Motor neuron (in vitro differentiated cells): Measurements from ENCODE around the gene NPTXR. TPM values are rescaled to one million over a fixed set of nuclear protein-coding genes. Genes with fewer than 3 reads are reported as not detected.

ENCODE experiments used
- ATAC-seq, 8 experiments: fragments of 200-7000 bp; cut with Tn5 transposase; replicated peaks in 6 of 8; 2 replicates each; pipeline ENCODE4 v1.8.0; 2021; ENCODE audit warnings: mild to moderate bottlenecking in 8 of 8, moderate library complexity in 8 of 8
- H3K27ac ChIP-seq, 2 donors: fragments of 250-450 bp; sonication (Bioruptor Pico); 2 replicates each; pipeline ENCODE4 v1.9.0; 2021; ENCODE audit warnings: antibody characterized with exemption in 2 of 2, mild to moderate bottlenecking in 2 of 2, moderate library complexity in 1 of 2
- H3K4me1 ChIP-seq, 2 donors: fragments of 250-450 bp; sonication (Bioruptor Pico); replicated peaks in 1 of 2; 2 replicates each; pipeline ENCODE4 v1.6.1; 2021; ENCODE audit warnings: antibody characterized with exemption in 2 of 2, mild to moderate bottlenecking in 2 of 2, moderate library complexity in 1 of 2
- H3K4me3 ChIP-seq, 5 donors: fragments of 250-450 bp; sonication (Bioruptor Pico); 2 replicates each; pipeline ENCODE4 v1.9.0; 2021; ENCODE audit warnings: antibody characterized with exemption in 5 of 5, mild to moderate bottlenecking in 5 of 5, moderate library complexity in 4 of 5
- whole genome bisulfite sequencing, 10 experiments: fragments of 450-650 bp; shearing (Covaris generic); methylation state at CpG; one replicate each; pipeline ENCODE4 v1.0.0; 2022; 5-methylcytosine and 5-hydroxymethylcytosine counted together
- in situ Hi-C, 9 experiments: fragments of 400-800 bp; cut with MboI; loops; one replicate each; pipeline ENCODE4 v1.15.0; 2021; ENCODE audit warnings: low sequenced_read_pairs in 9 of 9, low pct_unique_long_range_greater_than_20kb in 2 of 9; ENCODE audit not compliant: unreplicated experiment in 9 of 9
- total RNA-seq, 8 experiments: library from RNA; unstranded; fragments of 300-600 nt; gene quantifications; 2 replicates each; pipeline versions ENCODE4 v1.2.3 to v1.2.4, GENCODE V29; 2022

The NPTXR gene
- total RNA-seq, 8 experiments from 2014 or later: 0.71 to 15.7 (median 6.1) TPM

- Histone ChIP-seq H3K4me1 (peaks cover 3 to 4% of the 10 kb centered on the region in 2 donors), H3K4me3 (no peak overlapping the region), H3K27ac (no peak overlapping the region)
- peak in 4 of 8 experiments; percentile 24 to 52 (median 34) for ATAC-seq
- in situ Hi-C loops: no loop called here
- 0 to 82% (median 50%) methylated on average over 1 to 15 of the region's 30 CpGs; no CpG with 5 or more reads in 3 of the 10 experiments for WGBS, 10 experiments
Measured at GRCh38 chr22:38832005-38832978, 11.5 kb downstream of the NPTXR start.

GRCh38 chr22:38831166-38831945 lies 12.5 kb downstream of the NPTXR start:
- in situ Hi-C loops: no loop called here
- H3K27ac ChIP-seq: no peak overlapping the region
- no peak for ATAC-seq
- no peak overlapping the region for H3K4me3 ChIP-seq
- peaks cover 3 to 4% of the 10 kb centered on the region in 2 donors for H3K4me1 ChIP-seq
- WGBS, 10 experiments: 70 to 100% (median 87%) methylated on average over 1 to 4 of the region's 16 CpGs; no CpG with 5 or more reads in 2 of the 10 experiments

- Histone ChIP-seq H3K4me1 (peaks cover 3% of the 10 kb centered on the region in 2 donors), H3K27ac (no peak overlapping the region), H3K4me3 (no peak overlapping the region)
- no peak for ATAC-seq
- 79 to 100% (median 100%) methylated on average over 1 to 5 of the region's 7 CpGs; no CpG with 5 or more reads in 7 of the 10 experiments for WGBS, 10 experiments
- in situ Hi-C loops: no loop called here
Measured at GRCh38 chr22:38830845-38831108, 13.1 kb downstream of the NPTXR start.

- no peak for ATAC-seq
- H3K27ac ChIP-seq: no peak overlapping the region
- WGBS, 10 experiments: 0 to 100% (median 76%) methylated on average over 1 to 6 of the region's 17 CpGs; no CpG with 5 or more reads in 5 of the 10 experiments
Measured at GRCh38 chr22:38830026-38830844, 13.6 kb downstream of the NPTXR start.

GRCh38 chr22:38829485-38829884 lies 14.3 kb downstream of the NPTXR start:
- H3K4me1 ChIP-seq: no peaks in the 10 kb centered on the region
- ATAC-seq: no peak
- H3K4me3 ChIP-seq: no peak overlapping the region
- in situ Hi-C loops: no loop called here
- H3K27ac ChIP-seq: no peak overlapping the region
- 20 to 100% (median 57%) methylated on average over 1 to 3 of the region's 4 CpGs; no CpG with 5 or more reads in 5 of the 10 experiments for WGBS, 10 experiments

More at GRCh38 chr22:38830026-38830844, 13.6 kb downstream of the NPTXR start:
- in situ Hi-C loops: no loop called here
- Histone ChIP-seq H3K4me3 (no peak overlapping the region), H3K4me1 (no peaks in the 10 kb centered on the region)

GRCh38 chr22:38828616-38829205 lies 15.1 kb downstream of the NPTXR start:
- no peak overlapping the region for H3K27ac ChIP-seq
- ATAC-seq: no peak
- no peaks in the 10 kb centered on the region for H3K4me1 ChIP-seq
- in situ Hi-C loops: no loop called here
- 20 to 93% (median 73%) methylated on average over 1 to 4 of the region's 10 CpGs; no CpG with 5 or more reads in 5 of the 10 experiments for WGBS, 10 experiments
- no peak overlapping the region for H3K4me3 ChIP-seq

GRCh38 chr22:38828191-38828590 lies 15.6 kb downstream of the NPTXR start:
- Histone ChIP-seq H3K4me3 (no peak overlapping the region), H3K27ac (no peak overlapping the region), H3K4me1 (no peaks in the 10 kb centered on the region)
- no peak for ATAC-seq
- 0 to 81% (median 51%) methylated on average over 1 to 6 of the region's 11 CpGs; no CpG with 5 or more reads in 4 of the 10 experiments for WGBS, 10 experiments
- in situ Hi-C loops: no loop called here

GRCh38 chr22:38827510-38827909 lies 16.3 kb downstream of the NPTXR start:
- no peak for ATAC-seq
- H3K27ac ChIP-seq: no peak overlapping the region
- no peak overlapping the region for H3K4me3 ChIP-seq
- in situ Hi-C loops: no loop called here
- no peaks in the 10 kb centered on the region for H3K4me1 ChIP-seq

GRCh38 chr22:38826801-38827200 lies 17.0 kb downstream of the NPTXR start:
- no peak overlapping the region for H3K4me3 ChIP-seq
- no peak overlapping the region for H3K27ac ChIP-seq
- no peak for ATAC-seq
- WGBS, 10 experiments: 17 to 100% (median 83%) methylated on average over 1 to 4 of the region's 5 CpGs; no CpG with 5 or more reads in 3 of the 10 experiments
- in situ Hi-C loops: no loop called here
- no peaks in the 10 kb centered on the region for H3K4me1 ChIP-seq

- no peaks in the 10 kb centered on the region for H3K4me1 ChIP-seq
- no peak overlapping the region for H3K4me3 ChIP-seq
- H3K27ac ChIP-seq: no peak overlapping the region
- in situ Hi-C loops: no loop called here
- ATAC-seq: no peak
- 10 to 87% (median 50%) methylated on average over 1 to 4 of the region's 16 CpGs; no CpG with 5 or more reads in 7 of the 10 experiments for WGBS, 10 experiments
Measured at GRCh38 chr22:38826386-38826785, 17.4 kb downstream of the NPTXR start.

GRCh38 chr22:38824585-38824984 lies 19.2 kb downstream of the NPTXR start:
- ATAC-seq: peak; percentile 65 to 99 (median 82)
- Histone ChIP-seq H3K4me3 (no peak overlapping the region), H3K4me1 (peaks cover 10 to 11% of the 10 kb centered on the region in 2 donors), H3K27ac (no peak overlapping the region)
- in situ Hi-C loops: no loop called here
- 0 to 40% (median 8%) methylated on average over 1 to 3 of the region's 4 CpGs; no CpG with 5 or more reads in 4 of the 10 experiments for WGBS, 10 experiments

GRCh38 chr22:38823637-38824036 lies 20.2 kb downstream of the NPTXR start:
- WGBS, 10 experiments: 20 to 60% (median 58%) methylated on average over 1 to 2 of the region's 2 CpGs; no CpG with 5 or more reads in 7 of the 10 experiments

More at GRCh38 chr22:38823637-38824036, 20.2 kb downstream of the NPTXR start:
- in situ Hi-C loops: no loop called here
- no peak for ATAC-seq
- Histone ChIP-seq H3K4me1 (peaks cover 10 to 11% of the 10 kb centered on the region in 2 donors), H3K4me3 (no peak overlapping the region), H3K27ac (no peak overlapping the region)
